GM12878 (cell line): ENCODE measurements around the gene SH2B3. TPM values are rescaled to one million over a fixed set of nuclear protein-coding genes. Genes with fewer than 3 reads are reported as not detected.

Experiments used
- ATAC-seq: fragments of 200-7000 bp; cut with Tn5 transposase; 3 replicates; pipeline ENCODE4 v1.9.1; 2020; ENCODE audit warnings: mild to moderate bottlenecking, moderate library complexity
- BruUV-seq: library from RNA; stranded (reverse); fragments of 400-500 nt; replicated peaks from 2 replicates; lab custom pipeline; 2021; lab: Mats Ljungman, UMichigan
- CTCF ChIA-PET: fragments of 300-600 bp; sonication (Branson Sonifier 250); formaldehyde crosslinking; extraction: SDS; loops from one replicate; lab custom pipeline; 2021; ENCODE audit warnings: inconsistent platforms; lab: Yijun Ruan, JAX
- POLR2A ChIA-PET: fragments of 350-600 bp; formaldehyde crosslinking; extraction: SDS; loops from one replicate; lab custom pipeline; 2021; ENCODE audit warnings: inconsistent platforms; lab: Charles Lee
- RAD21 ChIA-PET: fragments of 300-600 bp; sonication (Branson Sonifier 250); formaldehyde crosslinking; loops from one replicate; lab custom pipeline; 2023; ENCODE audit warnings: antibody characterized with exemption; ENCODE audit not compliant: unreplicated experiment; lab: Charles Lee
- SMC1A ChIA-PET: fragments of 300-600 bp; sonication (Branson Sonifier 250); formaldehyde crosslinking; loops from one replicate; lab custom pipeline; 2023; ENCODE audit not compliant: unreplicated experiment, uncharacterized antibody; lab: Charles Lee
- DNase-seq: peaks from one replicate; pipeline ENCODE4 v3.0.0-alpha.2; 2011; ENCODE audit warnings: low read depth, low spot score
- FAIRE-seq: peaks from 3 replicates; lab custom pipeline; 2011; peaks lifted over from hg19 to GRCh38; lab: Jason Lieb, UNC
- H2AFZ ChIP-seq: 2 replicates; pipeline ENCODE4 v1.6.0; 2011; ENCODE audit warnings: low read depth, low read length, control low read depth; ENCODE audit not compliant: control insufficient read depth
- H3K27ac ChIP-seq: 2 replicates; pipeline ENCODE4 v1.5.1; 2011; ENCODE audit warnings: control low read depth; ENCODE audit not compliant: control insufficient read depth, insufficient read depth
- H3K27me3 ChIP-seq, 2 experiments: replicated peaks in 1 of 2; 2 replicates each; pipeline versions ENCODE4 v1.6.0 to v1.6.1; 2011; ENCODE audit warnings: low read length in 1 of 2; ENCODE audit not compliant: control insufficient read depth in 2 of 2, insufficient read depth in 2 of 2
- H3K36me3 ChIP-seq, 2 experiments: 2 replicates each; pipeline ENCODE4 v1.5.1; 2011; ENCODE audit warnings: low read length in 1 of 2; ENCODE audit not compliant: control insufficient read depth in 2 of 2, insufficient read depth in 2 of 2
- H3K4me1 ChIP-seq: 2 replicates; pipeline ENCODE4 v1.6.1; 2011; ENCODE audit warnings: mild to moderate bottlenecking, low read length, moderate library complexity, mixed read lengths; ENCODE audit not compliant: control insufficient read depth, insufficient read depth
- H3K4me2 ChIP-seq: 2 replicates; pipeline ENCODE4 v1.6.0; 2011; ENCODE audit warnings: control low read depth; ENCODE audit not compliant: control insufficient read depth, insufficient read depth
- H3K4me3 ChIP-seq: fragments of 200-600 bp; sonication (generic); 2 replicates; pipeline ENCODE4 v1.5.1; 2016
- H3K79me2 ChIP-seq: 2 replicates; pipeline ENCODE4 v1.6.0; 2011; ENCODE audit warnings: low read length; ENCODE audit not compliant: control insufficient read depth, insufficient read depth
- H3K9ac ChIP-seq: 2 replicates; pipeline ENCODE4 v1.8.0; 2011; ENCODE audit warnings: low read length, control low read depth, mixed read lengths; ENCODE audit not compliant: control insufficient read depth, insufficient read depth
- H3K9me3 ChIP-seq: replicated peaks from 3 replicates; pipeline ENCODE4 v1.5.1; 2011; ENCODE audit warnings: mild to moderate bottlenecking, low read length; ENCODE audit not compliant: control insufficient read depth, insufficient read depth
- H4K20me1 ChIP-seq: 2 replicates; pipeline ENCODE4 v1.6.0; 2011; ENCODE audit not compliant: control insufficient read depth, insufficient read depth
- ATF7 ChIP-seq: fragments of 450-650 bp; IDR thresholded peaks from 2 replicates; pipeline ENCODE4 v1.6.1; 2016; ENCODE audit warnings: low read depth, mild to moderate bottlenecking
- BCLAF1 ChIP-seq: fragments of 450-650 bp; IDR thresholded peaks from 2 replicates; pipeline ENCODE4 v1.6.1; 2017; ENCODE audit warnings: antibody characterized with exemption, mild to moderate bottlenecking, moderate library complexity
- NFYB ChIP-seq: IDR thresholded peaks from 2 replicates; pipeline ENCODE4 v1.6.1; 2011; ENCODE audit warnings: low read depth, mild to moderate bottlenecking, low read length, improper control_type of control experiment, moderate library complexity; ENCODE audit not compliant: insufficient read depth
- ZBED1 ChIP-seq: IDR thresholded peaks from 2 replicates; pipeline ENCODE4 v1.6.1; 2016; ENCODE audit warnings: borderline replicate concordance
- ZBTB11 ChIP-seq: fragments of 450-650 bp; formaldehyde crosslinking; IDR thresholded peaks from 2 replicates; pipeline ENCODE4 v1.5.0; 2022; ENCODE audit warnings: mild to moderate bottlenecking, missing genetic modification characterization
- ZBTB40 ChIP-seq: fragments of 450-650 bp; IDR thresholded peaks from 2 replicates; pipeline ENCODE4 v1.6.1; 2016; ENCODE audit warnings: mild to moderate bottlenecking, moderate library complexity, borderline replicate concordance
- WGBS: methylation state at CpG from one replicate; pipeline ENCODE4 v1.1.6; 2016; ENCODE audit warnings: low lambda C conversion rate; ENCODE audit not compliant: insufficient replicate concordance, insufficient coverage; ENCODE audit errors: missing lambda C conversion rate; 5-methylcytosine and 5-hydroxymethylcytosine counted together
- in situ Hi-C: fragments of 300-500 bp; cut with MboI; formaldehyde crosslinking; loops from 9 replicates; pipeline ENCODE4 v1.14.3; 2018; ENCODE audit warnings: mixed read lengths
- intact Hi-C: fragments of 100-400 bp; cut with micrococcal nuclease; formaldehyde crosslinking; loops from one replicate; pipeline ENCODE4 v1.14.2; 2022; ENCODE audit not compliant: unreplicated experiment
- polyA plus RNA-seq, 11 experiments: library from polyadenylated mRNA; depleted of rRNA in 4 of 11; unstranded in 6 of 11; stranded (reverse) in 5 of 11; fragments of >200 nt; fragmentation: Nextera tagmentation in 4 of 11; fragmentation: Illumina TruSeq in 1 of 11; extraction: Ambion mirVana in 4 of 11; extraction: Trizol in 1 of 11; gene quantifications; 1 replicate in 1 of 11; 2 replicates in 10 of 11; pipeline versions ENCODE4 v1.2.1 to v1.2.3, GENCODE V29; 2011 to 2016; ENCODE audit warnings: inconsistent platforms in 2 of 11, missing spikeins in 2 of 11, low read depth in 1 of 11
- total RNA-seq, 4 experiments: library from RNA; depleted of rRNA in 3 of 4; stranded (reverse); fragments of >200 nt in 3 of 4; fragmentation: Illumina TruSeq in 1 of 4; extraction: Trizol in 1 of 4; gene quantifications; 2 replicates each; pipeline versions ENCODE4 v1.2.1 to v1.2.3, GENCODE V29; 2013 to 2021

The SH2B3 gene
- total and polyA plus RNA-seq, 10 of the 15 experiments (the other 5 are each of a cell fraction or from before 2014, with no cell fraction given): 5.8 to 46.4 (median 23.3) TPM

GRCh38 chr12:111444314-111444924 is 38.7 kb downstream of the SH2B3 start (continued):
- no peak for TF ChIP-seq ZBTB11 (CRISPR knock-in tag)
- no peak for TF ChIP-seq ATF7

- H4K20me1 ChIP-seq: 0 out of 2 replicates have a peak, but pooled peaks cover 2% of the 10 kb centered on the region
- peaks cover 88% of the 10 kb centered on the region for H3K4me1 ChIP-seq
- H3K9ac ChIP-seq: peak overlapping the region; percentile 69
- DNase-seq: peak; percentile 94
- peaks cover 33 to 54% of the 10 kb centered on the region in 2 experiments for H3K36me3 ChIP-seq
- RAD21 ChIA-PET: interaction anchor here (0.8 to 22.6 kb wide), 9 partner anchors 7 to 149 kb away, joined by 3 to 804 read pairs (median 7); partner anchors contain the start of gene SH2B3
- intact Hi-C loops: loop anchor here (1.0 kb wide), 4 partner anchors 10 to 46 kb away; partner anchors contain the start of gene SH2B3
- POLR2A ChIA-PET: interaction anchor here (0.5 to 7.1 kb wide), 11 partner anchors 10 to 839 kb away, joined by 3 to 80 read pairs (median 10); partner anchors contain the start of gene SH2B3
- WGBS: 7% methylated on average over 11 of the region's 11 CpGs
- peak overlapping the region; percentile 97 for H3K4me2 ChIP-seq
- SMC1A ChIA-PET: interaction anchor here (1.0 to 7.8 kb wide), 8 partner anchors 11 to 50 kb away, joined by 3 to 104 read pairs (median 45); partner anchors contain the start of gene SH2B3
- CTCF ChIA-PET: interaction anchor here (0.6 to 27.3 kb wide), 9 partner anchors 10 to 130 kb away, joined by 3 to 1117 read pairs (median 3); partner anchors contain the start of gene SH2B3
- BruUV-seq: no TSS peak
- no peak overlapping the region for H2AFZ ChIP-seq
- FAIRE-seq: peak; percentile 97
- H3K4me3 ChIP-seq: peak overlapping the region; percentile 59; the same call in 1 of the 2 replicates
- peaks cover 60% of the 10 kb centered on the region for H3K79me2 ChIP-seq
- H3K27ac ChIP-seq: peak overlapping the region; percentile 95
- in situ Hi-C loops: loop anchor here (5.0 to 25.0 kb wide), 3 partner anchors 43 to 1767 kb away; partner anchors contain the start of gene TPCN1
- H3K9me3 ChIP-seq: no peaks in the 10 kb centered on the region
- no peaks in the 10 kb centered on the region for H3K27me3 ChIP-seq
- ATAC-seq: peak; percentile 91
- TF ChIP-seq BCLAF1: no peak
- no peak for TF ChIP-seq NFYB
- TF ChIP-seq ZBED1: no peak; the same call in 1 of the 2 replicates
- no peak for TF ChIP-seq ZBTB40
Measured at GRCh38 chr12:111444925-111445725, 39.4 kb downstream of the SH2B3 start.
